ENCODE data around the gene LMBR1L.
A peak's percentile ranks its signal among the peaks of the same experiment; 100 is the strongest.

The LMBR1L gene

DNA sequence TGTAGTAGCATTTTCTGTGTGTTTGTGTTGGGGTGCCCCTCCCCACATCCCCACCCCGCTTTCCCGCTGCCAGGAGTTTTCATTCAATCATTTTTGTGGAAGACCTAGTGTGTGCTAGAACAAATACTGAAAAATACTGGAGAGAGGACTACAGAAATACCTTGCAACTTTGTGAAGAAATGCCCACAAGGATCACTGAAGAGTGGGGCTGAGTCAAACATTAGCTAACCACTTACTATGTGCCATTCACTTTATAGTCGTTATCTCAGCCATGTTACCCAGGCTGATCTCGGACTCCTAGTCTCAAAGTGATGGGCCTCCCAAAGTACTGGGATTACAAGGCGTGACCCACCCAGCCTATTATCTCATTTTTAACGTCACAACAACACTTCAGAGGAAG, 559 bp upstream of the LMBR1L start:
- no peak for DNase-seq (ENCODE audit: low read depth)

DNA sequence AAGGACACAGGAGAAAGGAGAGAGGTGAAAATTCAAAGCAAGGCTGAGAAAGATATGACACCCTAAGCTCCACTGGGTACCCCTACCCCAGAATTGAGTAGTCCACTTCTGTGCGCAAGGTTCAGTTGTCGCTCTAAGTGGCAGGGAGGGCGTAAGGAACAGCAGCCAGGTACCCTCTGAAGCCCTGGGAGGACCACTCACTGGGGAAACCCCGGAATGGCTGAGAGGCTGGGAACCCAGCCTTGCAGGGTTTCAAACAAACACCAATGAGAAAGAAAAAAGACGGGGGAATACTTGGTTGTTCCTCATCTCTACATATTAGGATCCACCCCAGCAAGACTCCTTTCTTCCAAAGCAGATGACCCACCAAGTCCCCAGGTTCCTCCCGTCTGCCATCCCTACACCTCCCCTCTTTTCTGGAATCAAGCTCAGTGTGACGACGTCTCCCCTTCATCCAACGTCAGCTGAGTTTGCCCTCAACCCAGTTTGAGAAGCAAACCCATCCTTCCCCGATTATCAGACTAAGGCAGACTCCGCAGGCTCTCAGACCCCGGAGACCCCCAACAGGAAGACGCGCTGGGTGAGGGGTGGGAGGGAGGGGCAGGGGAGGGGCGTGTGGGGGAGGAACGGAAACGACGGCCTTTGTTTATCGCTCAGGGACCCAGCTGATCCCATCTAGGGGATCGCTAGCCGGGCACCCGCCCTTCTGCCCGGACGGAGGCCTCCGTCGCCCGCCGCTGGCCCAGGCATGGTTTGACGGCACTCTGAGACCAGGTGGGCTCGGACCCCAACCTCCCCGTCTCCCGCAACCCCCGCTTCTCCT, 795 bp downstream of the LMBR1L start:
- peak; percentile 14 for DNase-seq (ENCODE audit: low read depth)

GRCh38 chr12:49108958-49109404, 1.7 kb downstream of the LMBR1L start:
- no peak for DNase-seq (ENCODE audit: low read depth)

DNA sequence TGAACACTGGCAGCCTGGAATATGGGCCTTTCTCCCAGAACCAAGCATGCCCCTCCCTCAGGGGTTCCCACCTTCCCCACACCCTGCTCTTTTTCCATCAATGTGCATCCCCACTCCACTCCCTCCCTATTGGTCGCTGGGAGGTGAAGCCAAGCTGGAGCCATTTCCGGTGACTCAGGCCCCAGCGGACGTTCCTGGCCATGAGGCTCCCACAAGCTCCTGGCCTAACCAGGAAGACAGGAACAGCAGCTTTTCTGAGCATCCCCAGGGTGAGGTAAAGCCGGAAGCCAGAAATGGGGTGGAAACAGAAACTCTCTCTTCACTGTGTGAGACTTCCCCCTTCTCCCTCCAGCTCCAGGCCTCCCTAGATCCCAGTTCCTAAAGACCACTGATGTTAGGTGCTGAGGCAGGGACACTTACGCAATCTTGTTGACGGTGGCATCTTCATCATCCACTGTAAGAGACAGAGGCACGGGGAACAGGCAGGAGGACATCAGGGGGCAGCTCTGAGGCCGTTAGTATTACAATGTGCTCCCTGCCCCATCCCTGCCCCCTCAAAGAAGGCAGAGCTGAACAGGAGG, 5.1 kb downstream of the LMBR1L start:
- no peak for DNase-seq (ENCODE audit: low read depth)

DNA sequence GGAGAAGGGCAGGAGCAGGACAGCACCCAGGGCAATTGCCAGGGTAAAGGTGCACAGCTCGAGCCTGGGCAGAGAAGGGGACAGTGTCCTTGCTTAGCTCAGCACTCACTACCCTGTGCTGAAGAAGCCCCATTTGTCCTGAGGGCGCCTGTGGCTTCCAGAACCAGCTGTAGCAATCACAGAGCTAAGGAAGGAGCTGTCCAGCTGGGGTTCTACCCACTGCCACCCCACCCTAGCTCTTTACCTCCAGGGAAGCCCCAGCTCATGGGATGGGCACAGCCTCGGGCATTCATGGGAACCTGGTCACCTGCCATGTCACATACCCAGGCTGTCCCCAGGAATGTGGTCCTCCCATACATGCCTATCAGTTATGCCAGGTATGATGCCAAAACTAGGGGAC, 5.8 kb downstream of the LMBR1L start:
- no peak for DNase-seq (ENCODE audit: low read depth)

DNA sequence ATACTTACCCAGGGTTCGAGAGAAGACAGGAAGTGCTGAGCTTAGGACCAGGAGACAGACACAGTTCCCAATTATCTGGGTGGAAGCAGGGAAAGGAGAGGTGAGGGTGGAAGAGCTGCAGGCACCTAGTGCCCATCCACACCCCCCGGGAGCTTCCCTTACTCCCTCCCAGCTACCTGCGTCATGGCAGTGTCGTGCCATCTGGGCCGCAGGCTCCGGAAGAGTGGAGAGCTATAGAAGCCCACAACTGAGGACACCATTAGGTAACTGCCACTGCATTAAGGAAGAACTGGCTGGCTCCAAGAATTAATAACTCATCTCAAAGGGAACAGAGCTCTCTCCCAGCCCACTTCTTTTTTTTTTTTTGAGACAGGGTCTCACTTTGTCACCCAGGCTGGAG, 10.3 kb downstream of the LMBR1L start:
- DNase-seq (ENCODE audit: low read depth), result no peak

- DNase-seq (ENCODE audit: low read depth), result no peak
Measured at GRCh38 chr12:49098703-49099102, 11.9 kb downstream of the LMBR1L start.

DNA sequence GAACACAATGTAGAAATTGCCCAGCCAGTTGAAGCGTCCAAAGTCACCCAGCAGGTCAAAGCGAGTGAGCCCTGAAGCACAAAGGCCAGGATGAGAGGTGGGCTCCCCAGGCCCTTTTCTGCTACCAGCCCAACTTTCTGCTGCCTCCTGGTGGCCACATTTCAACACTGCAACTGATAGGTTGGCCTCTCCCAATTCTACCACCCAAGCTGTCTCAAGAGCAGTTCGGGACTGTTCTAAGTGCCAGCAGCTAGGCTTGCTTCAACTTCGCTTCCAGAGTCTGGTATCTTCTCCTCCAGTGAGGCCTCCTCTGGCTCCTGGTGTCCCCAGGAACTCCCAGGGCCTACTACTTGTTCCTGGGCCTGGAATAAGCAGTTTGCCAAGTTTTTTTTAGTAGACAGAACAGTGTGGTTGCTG, 12.6 kb downstream of the LMBR1L start:
- DNase-seq (ENCODE audit: low read depth), result peak; percentile 62

- DNase-seq (ENCODE audit: low read depth), result no peak
Measured at GRCh38 chr12:49097381-49097780, 13.3 kb downstream of the LMBR1L start.

DNA sequence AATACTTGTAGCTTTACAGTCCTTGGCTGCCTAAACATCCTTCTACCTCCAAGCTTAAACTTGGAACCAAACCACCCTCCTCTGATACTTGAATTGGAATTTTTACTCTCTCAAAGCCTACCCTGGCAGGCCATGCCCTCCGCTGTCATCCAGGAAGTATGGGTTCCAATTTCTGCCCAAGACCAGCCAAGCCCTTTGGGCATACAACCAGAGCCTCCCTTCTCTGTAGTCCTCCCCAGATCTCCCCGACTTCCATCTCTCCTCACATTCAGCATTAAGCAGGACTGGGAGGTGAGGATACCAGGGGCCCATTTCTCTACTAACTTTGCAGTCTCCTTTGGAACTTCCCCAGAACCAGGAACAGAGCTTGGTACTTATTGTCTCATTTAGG, 15.7 kb downstream of the LMBR1L start:
- no peak for DNase-seq (ENCODE audit: low read depth)

DNA sequence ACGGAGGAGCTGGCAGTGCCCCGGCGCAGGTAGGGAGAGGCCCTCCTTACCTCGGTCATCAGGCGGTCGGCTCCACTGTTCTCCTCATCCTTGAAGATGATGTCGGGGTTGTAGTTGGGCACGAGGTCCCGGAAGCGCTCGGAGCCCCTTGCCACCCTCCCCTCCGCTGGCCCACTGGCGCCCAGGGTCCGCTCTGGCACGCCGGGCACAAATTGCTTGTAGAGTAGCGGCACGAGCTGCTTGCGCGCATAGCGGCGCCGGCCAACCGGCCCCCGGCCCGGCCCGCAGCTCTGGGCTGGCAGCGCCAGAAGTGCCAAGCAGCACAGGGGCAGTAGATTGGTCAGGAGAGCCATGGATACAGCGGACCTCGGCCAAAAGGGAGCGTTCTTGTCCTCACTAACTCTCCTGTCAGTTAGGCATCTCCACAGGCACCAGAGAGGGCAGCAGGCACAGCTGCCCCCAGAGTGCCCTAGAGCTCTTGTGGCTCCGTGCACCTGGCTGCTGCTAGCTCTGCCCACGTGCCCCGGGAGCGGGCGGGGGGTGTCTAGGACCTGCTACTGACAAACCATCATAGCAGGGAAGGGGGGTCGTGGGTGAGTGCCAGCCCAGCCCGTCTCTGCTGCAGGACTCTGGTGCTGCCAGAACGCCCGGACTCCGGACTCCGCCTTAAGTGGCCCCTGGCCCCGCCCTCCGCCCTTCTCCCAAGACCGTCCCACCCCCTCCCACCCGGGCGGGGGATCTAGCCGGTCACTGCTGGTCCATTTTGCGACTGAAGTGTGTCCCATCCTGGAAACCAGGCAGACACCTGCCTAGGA, 16.3 kb downstream of the LMBR1L start, which contains the start of gene DHH:
TSS of gene DHH (minus strand) at position 642 of the 815 bp plus-strand sequence. CDS start at position 353, 289 bp downstream.
- no peak for DNase-seq (ENCODE audit: low read depth)

DNA sequence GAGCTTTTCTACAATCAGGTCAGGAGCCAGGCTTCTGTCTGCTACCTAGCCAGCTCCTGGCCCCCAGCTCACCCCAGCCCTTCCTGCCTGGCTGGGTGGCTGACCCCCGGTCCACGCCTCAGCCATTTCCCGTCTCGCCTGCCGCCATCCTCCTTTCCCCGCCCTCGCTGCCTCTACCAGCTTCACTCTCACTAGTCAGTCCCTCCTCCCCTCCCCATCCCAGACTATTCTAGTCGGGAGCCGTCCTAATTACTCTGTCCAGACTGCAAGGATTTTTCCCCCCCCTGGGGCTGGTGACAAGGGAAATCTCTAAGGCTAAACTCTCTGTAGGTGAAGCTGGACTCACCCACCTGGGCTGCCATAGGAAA, 16.9 kb downstream of the LMBR1L start:
- no peak for DNase-seq (ENCODE audit: low read depth)

- no peak for DNase-seq (ENCODE audit: low read depth)
Measured at GRCh38 chr12:49092816-49093406, 17.7 kb downstream of the LMBR1L start.

DNA sequence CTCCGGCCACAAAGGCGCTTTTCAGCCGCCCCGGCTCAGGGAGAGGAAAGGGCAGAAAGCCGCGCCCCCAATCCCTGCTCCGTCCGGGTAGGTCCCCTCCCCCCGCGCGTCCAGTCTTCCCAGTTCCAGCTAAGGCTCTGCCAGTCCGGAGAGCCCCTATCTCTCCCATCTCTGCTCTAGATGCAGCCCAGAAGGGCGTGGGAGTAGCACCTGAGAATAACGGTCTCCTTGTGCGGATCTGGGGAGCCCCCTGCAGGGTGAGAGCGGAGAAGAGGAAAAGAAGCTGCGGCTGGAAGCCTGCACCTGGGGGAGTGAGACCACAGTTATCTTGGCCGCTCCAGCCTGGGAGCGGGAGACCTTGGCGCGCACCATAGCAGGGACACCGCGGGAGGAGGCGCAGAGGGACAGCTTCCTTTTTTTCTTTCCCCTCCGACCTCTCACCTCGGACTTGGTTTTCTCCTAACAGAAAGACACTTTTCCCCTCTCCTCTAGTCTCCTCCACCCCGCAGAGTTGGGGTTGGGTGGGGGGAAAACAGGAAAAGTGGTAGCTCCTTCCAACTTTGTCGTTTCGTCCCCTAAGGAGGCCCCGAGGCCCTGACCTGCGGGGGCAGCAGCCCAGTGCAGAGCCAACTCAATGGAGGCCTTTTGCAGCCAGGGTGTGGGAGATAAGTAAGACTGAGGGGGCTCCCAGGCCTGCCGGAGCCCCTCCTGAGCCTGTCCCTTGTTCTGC, 18.4 kb downstream of the LMBR1L start:
- DNase-seq (ENCODE audit: low read depth), result peak; percentile 44

GRCh38 chr12:49091836-49092085, 18.9 kb downstream of the LMBR1L start:
- DNase-seq (ENCODE audit: low read depth), result no peak

DNA sequence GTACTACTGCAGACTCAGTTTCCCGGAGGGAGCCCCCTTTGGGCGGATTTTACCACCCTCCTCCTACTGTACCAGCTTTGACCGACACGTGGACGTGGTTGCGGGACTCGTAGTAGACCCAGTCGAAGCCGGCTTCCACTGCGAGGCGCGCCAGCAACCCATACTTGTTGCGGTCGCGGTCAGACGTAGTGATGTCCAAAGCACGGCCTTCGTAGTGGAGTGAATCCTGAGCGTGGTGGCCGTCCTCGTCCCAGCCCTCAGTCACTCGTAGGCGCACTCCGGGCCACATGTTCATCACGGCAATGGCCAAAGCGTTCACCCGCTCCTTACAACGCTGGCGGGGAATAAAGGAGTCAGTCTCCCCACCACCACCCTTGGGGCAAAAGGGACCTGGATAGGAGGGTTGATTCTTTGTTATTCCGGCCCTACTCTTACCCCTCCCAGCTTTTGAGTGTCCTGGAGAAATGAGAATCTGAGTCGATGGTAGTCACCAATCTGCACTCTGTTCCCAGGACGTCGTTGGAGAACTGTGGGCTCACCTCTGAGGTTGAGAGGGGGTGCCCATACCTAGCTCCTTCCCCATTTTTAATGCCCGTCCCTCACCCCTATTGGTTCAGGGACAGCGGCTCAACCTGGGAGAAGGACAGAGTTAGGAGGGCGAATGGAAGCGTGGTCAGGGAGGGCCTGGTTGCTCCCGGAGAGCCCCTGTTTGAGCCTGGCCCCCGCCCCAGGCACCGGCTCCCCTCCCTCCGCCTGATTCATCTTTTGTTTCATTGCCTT, 19.4 kb downstream of the LMBR1L start:
- no peak for DNase-seq (ENCODE audit: low read depth)

DNA sequence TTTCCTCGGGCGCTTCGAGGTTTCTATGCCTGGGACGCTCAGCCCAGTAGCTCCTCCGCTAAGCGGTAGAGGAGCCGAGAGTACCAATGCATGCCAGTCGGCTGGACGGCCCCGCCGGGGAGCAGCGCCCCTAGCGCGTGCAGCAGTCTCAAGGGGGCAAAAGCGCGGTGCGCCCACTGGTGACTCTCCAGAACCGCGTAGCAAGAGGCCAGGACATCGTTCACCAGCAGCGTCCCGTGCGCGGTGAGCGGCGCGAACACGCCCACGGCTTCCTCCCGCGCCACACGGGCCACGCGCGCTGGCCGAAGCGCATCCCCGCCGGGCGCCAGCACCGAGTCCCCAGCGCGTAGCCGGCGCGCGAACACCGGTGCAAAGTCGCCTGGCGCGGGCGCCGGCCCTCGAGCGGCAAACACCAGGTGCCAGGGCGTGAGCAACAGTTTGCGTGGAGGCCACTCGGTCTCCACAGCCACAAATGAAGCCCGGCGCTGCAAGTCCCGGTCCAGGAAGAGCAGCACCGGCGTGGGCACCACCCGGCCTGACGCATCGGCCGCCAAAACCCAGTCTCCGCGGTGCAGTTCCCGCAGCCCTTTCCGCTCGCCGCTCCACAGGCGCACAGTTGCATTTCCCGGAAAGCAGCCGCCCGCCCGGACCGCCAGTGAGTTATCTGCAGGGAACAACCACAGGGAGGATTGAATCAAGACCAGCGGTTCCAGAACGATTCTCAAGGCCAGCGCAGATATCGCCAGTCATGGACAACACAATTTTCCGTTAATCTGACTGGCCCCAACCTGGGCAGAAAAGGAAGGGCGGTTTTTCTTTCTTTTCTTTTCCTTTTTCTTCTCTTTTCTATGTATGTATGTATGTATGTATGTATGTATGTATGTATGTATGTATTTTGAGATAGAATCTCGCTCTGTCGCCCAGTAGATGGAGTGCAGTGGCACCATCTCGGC, 20.6 kb downstream of the LMBR1L start:
- DNase-seq (ENCODE audit: low read depth), result no peak

- DNase-seq (ENCODE audit: low read depth), result no peak
Measured at GRCh38 chr12:49088932-49089330, 21.7 kb downstream of the LMBR1L start.

DNA sequence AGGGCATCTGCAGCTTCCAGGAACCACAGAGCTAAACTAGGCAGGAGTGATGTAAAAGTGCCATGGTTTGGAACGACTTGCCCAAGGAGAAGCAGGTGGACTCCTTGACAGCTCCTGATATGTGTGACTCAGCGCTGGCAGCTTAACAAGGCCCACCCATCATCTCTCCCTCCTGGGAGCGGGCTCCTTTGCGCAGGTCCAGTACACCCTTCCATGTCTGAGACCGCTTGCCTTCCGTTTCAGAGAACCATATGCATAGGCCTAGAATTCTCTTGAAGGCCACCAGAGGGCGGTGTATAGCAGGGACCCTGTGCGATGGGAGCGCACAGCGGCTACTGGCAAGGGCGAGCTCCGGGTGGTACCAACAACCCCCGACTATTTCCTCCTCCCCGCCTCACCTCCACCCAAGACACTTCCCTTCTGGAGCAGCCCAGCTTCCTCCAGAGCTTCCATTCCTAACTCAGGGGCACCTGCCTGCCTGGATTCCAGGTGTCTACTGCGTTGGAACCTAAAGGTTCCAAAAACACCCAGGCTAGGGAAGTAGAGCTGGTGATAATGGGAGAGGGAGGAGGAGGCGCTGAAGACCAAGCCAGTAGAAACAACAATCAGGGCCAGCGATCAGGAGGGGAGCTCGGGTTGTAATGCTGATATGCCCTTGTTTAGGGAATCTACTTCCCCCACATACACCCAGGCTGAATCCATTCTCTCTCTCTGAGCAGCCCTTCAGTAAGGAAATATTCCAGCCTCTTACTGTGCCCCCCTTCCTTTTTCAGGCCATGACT, 22.3 kb downstream of the LMBR1L start:
- DNase-seq (ENCODE audit: low read depth), result peak; percentile 63
